Pons (tissue), 1 donor: ENCODE measurements around the gene TUBA1C.
"Not testable (repeated sequence)": the region's sequence is repeated elsewhere in the genome, so short reads cannot be mapped to it uniquely, and the experiment has no call there.

Source experiments
- DNase-seq: peaks from one replicate; pipeline ENCODE4 v3.0.0-alpha.2; 2016; ENCODE audit warnings: low spot score

The TUBA1C gene

DNA sequence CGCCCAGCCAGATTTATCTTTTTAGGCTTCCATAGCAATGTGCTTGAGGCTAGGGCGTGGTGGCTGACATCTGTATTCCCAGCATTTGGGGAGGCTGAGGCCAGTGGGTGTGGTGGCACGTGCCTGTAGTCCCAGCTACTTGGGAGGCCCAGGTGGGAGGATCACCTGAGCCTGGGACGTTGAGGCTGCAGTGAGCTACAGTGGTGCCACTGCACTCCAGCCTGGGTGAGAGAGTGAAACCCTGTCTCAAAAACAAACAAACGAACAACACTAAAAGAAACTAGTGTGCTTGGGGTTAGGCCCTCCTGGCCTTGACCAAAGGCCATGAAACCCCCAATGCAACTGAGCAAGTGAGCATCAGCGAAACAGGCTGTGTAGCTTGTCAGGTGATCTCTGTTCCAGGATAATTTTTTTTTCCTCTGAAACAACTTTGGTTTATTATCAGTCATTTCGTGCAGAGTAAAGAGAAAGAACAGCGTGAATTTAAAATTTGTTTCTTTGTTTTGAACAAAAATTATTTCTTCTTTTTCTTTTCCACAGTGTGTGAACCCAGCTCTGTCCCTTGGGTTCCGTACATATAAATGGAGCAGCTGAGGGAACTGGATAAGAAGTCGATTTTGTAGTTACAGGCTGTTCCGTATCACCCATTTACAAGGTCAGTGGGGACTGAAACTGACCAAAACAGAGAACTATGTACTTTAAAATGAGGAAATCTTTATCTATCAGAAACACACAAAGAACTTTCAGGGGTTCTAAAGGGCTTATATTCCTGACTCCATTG lies 8.8 kb upstream of the TUBA1C start:
- no peak for DNase-seq

GRCh38 chr12:49257508-49258184 lies 7.2 kb upstream of the TUBA1C start:
- not testable (repeated sequence) for DNase-seq

- DNase-seq: no peak
These were observed 5.4 kb upstream of the TUBA1C start for GRCh38 chr12:49259452-49259851.

DNA sequence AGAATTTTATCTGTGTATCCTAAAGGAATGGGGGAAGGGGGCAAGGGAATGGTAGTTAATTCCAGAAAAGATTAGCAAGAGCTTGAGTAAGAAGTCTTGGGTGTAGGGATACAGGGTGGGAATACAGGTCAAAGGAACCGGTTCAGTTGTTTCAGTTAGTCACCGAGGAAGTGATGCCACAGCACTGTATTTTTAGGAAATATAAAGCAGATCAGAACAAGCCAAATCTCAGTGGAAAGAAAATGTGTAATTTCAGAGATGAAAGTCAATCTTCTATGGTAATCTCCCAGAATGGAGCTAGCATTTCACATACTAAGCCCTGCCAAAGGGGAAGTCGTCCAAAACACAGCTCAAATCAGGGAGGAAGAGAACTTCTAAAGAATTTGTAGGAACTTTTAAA lies 4.7 kb upstream of the TUBA1C start:
- no peak for DNase-seq

DNA sequence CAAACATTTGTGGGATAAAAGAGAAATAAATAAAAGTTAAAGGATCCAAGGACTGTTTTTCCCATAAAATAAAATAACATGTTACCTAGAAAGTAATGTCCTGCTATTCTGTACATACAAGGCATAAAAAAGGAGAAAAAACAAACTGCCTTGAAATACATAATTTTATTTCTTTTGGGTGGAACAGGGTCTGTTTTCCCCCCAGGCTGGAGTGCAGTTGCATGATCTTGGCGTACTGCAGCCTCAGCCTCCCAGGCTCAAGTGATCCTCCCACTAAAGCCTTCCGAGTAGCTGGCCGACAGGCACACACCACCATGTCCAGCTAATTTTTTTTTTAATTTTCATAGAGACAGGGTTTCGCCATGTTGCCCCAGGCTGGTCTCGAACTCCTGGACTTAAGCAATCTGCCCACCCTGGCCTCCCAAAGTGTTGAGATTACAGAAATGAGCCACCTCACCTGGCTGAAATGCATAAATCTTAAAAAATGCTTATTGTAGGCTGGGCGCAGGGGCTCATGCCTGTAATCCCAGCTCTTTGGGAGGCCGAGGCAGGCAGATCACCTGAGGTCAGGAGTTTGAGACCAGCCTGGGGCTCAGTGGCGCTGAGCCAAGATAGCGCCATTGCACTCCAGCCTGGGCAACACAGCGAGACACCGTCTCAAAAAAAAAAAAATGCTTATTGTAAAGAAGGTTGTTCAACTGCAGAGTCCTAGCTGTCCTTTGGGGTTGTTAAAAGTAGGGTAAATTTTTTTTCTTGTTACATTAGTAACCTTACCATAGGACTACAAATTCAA lies 4.1 kb upstream of the TUBA1C start:
- DNase-seq: no peak

DNA sequence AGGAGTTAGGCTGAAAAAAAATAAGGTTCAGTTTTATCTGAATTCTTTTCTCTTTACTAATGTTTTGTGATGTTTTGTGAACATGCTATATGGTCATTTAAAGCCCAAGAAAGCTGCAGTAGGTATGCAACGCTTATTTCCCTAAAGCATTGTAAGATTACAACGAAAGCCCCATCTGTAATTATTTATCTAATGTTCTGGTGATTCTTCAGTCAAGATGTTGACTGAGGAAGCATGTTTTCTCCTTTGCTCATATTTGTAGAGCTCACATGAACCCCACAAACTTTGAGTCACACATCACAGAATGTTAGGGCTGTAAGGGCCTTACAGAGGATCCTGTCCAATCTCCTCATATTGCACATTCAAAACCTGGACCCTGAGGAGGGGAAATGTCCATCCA lies 3.2 kb upstream of the TUBA1C start:
- no peak for DNase-seq

GRCh38 chr12:49263400-49263763 lies 1.5 kb upstream of the TUBA1C start:
- DNase-seq: no peak

GRCh38 chr12:49264466-49264872 lies 413 bp upstream of the TUBA1C start:
- no peak for DNase-seq

DNA sequence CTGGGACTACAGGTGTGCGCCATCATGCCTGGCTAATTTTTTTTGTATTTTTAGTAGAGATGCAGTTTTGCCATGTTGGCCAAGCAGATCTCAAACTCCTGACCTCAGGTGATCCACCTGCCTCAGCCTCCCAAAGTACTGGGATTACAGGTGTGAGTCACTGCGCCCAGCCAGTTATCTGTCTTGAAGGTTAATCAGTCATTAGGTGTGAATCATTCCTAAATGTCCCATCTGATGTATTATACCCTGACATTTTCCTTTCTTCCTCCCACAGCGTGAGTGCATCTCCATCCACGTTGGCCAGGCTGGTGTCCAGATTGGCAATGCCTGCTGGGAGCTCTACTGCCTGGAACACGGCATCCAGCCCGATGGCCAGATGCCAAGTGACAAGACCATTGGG lies 4.3 kb downstream of the TUBA1C start:
- not testable (repeated sequence) for DNase-seq

- DNase-seq: no peak
These were observed 8.2 kb downstream of the TUBA1C start for GRCh38 chr12:49272790-49273725.

- no peak for DNase-seq
These were observed 9.0 kb downstream of the TUBA1C start for GRCh38 chr12:49273726-49274395.

- no peak for DNase-seq
These were observed 9.7 kb downstream of the TUBA1C start for GRCh38 chr12:49274396-49275069.

DNA sequence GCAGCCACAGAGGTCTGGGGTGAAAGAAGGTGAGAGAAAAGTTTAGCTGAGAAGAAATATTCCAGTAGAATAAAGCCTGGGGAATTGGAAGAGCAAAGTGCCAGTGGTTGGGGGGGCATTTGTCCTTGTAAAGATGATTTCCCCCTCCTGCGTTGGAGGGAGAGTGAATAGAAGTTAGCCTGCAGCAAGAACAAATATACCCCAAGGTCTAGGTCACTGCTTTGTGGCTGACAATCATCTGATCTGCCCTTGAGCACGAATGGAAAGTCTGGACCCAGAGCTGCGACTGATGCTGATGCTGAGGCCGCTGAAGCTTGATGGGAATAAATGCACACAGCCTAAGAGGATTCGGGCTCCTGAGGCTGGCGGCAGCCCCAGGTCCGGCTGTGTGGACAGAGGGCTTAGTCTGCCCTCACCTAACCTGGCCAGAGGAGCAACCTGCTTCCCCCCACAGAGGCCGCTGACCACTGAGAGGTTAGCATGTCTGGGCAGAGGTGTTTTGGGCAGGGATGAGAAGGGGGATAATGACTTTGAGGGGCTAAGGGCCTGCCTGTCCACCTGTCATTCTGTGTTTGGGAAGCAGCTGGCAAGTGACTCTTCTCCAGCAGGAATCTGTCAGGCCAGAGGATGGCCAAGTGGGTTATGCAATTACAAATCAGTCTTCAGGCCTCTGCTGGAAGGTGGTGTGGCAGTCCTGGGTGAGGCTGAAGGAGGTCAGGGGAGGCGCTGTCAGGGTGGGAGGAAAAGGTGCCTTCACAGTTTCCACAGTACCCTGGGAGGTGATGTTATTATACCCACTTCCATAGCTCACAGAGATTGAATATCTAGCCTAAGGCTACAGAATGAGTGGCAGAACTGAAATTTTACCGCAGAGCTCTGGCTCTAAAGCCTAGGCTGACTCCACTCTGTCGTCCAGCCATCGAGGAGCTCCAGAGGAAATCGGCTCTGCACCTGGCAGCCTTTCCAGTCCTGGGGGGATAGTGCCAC lies 11.7 kb downstream of the TUBA1C start:
- DNase-seq: no peak

DNA sequence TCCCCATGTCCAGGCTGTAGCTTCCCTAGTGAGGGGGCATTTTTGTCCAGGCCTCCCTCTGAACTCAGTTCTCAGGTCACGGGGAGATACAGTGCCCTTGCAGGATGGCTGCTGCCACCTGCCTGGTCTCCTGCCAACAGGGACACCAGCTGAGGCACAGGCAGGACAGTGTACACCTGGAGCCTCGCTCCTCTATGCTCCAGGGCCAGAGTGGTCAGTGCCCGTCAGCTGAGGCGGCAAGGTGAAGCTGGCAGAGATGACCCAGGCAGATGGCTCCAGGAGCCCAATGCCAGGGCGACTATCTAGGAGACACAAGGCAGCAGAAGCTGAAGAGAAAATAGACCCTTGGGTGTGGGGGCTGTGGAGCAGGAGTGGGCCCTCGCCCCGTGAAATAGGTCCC lies 12.6 kb downstream of the TUBA1C start:
- DNase-seq: no peak

GRCh38 chr12:49279706-49280159 lies 14.9 kb downstream of the TUBA1C start:
- DNase-seq: no peak

DNA sequence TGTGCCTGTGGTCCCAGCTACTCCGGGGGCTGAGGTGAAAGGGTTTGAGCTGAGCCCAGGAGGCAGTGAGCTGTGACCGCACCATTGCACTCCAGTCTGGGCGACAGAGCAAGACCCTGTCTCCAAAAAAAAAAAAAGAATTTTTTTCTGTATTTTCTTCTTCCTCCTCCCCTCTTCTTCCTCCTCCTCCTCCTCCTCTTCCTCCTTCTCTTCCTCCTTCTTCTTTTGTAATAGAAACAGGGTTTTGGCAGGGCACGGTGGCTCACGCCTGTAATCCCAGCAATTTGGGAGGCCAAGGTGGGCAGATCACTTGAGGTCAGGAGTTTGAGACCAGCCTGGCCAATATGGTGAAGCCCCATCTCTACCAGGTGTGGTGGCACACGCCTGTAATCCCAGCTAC lies 15.7 kb downstream of the TUBA1C start:
- not testable (repeated sequence) for DNase-seq

DNA sequence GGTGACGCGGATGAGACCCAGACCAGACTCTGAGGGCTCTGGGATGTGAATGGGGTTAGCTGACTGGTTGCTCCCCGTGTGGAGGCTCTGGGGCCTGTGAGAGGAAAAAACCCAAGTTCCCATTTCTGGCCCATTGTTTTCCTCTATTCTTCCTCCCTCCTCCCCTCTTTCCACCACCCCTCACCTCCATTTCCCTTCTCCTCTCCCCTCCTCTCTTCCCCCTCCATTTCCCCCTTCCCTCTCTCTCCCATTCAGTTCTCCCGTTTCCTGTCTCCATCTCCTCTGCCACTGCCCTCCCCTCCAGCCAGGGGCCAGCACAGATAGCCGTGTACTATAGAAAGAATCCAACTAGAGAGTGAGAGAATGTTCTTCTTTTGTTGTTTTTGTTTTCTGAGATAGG lies 17.4 kb downstream of the TUBA1C start:
- no peak for DNase-seq

- not testable (repeated sequence) for DNase-seq
These were observed 18.0 kb downstream of the TUBA1C start for GRCh38 chr12:49282740-49283375.
